SJCRH30 (cell line): Measurements from ENCODE around the gene WNT3A. TPM values are rescaled to one million over a fixed set of nuclear protein-coding genes. Genes with fewer than 3 reads are reported as not detected.

Experiments used
- total RNA-seq: library from RNA; depleted of rRNA; stranded (reverse); fragments of >200 nt; shearing (Covaris generic); gene quantifications from 2 replicates; pipeline ENCODE4 v1.2.3, GENCODE V29; 2014; rRNA removed

Gene WNT3A
- total RNA-seq, 1 experiment from 2014 or later = not detected

Other genes starting within 250 kb of the WNT3A start
- gene PRSS38, start 191.3 kb upstream of the WNT3A start, total RNA-seq = not detected in 2 replicates
- gene WNT9A, start 59.1 kb upstream of the WNT3A start, total RNA-seq = 0.79 and 1.1 TPM in 2 replicates
- 291 and 309 TPM in 2 replicates for gene ARF1, start 75.7 kb downstream of the WNT3A start, total RNA-seq
- gene C1orf35, start 96.3 kb downstream of the WNT3A start, total RNA-seq = 19.9 and 22.8 TPM in 2 replicates
- 48.5 and 64.6 TPM in 2 replicates for gene MRPL55, start 102.3 kb downstream of the WNT3A start, total RNA-seq
- gene GUK1, start 133.3 kb downstream of the WNT3A start, total RNA-seq = 114 and 137 TPM in 2 replicates
- gene GJC2, start 142.9 kb downstream of the WNT3A start, total RNA-seq = 0.43 and 0.59 TPM in 2 replicates
- gene IBA57, start 158.8 kb downstream of the WNT3A start, total RNA-seq = 4.4 and 5.6 TPM in 2 replicates
- gene OBSCN, start 201.0 kb downstream of the WNT3A start, total RNA-seq = 7.3 and 8.3 TPM in 2 replicates